GM10266 (cell line): Measurements from ENCODE around the gene WDR41.

Source experiments
- DNase-seq: peaks from one replicate; pipeline ENCODE4 v3.0.0; 2012; ENCODE audit errors: extremely low spot score
- TF ChIP-seq, protein P1 (sequence below): IDR thresholded peaks from 2 replicates; pipeline ENCODE4 v1.5.1; 2012; ENCODE audit warnings: mild to moderate bottlenecking, low read depth; ENCODE audit not compliant: control insufficient read depth, insufficient read depth; ENCODE audit errors: missing control alignments

The WDR41 gene

DNA sequence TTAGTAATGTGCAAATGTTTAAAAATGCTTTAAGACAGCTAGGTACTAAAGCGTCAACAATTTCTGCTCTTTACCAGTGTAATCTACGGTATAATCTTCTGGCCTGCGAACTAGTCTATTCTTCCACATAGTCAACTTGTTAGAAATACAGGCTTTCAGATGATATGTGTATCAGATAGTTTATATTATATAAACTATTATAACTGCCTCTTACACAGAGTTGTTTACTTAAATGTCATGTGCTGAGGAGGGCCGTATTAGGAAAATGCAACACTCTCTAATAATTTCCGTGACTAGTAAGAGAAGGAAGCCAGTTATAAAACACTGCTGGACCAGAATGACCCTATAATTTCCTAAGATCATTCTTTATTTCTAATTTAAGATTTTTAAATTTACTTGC is 63.6 kb downstream of the WDR41 start:
- TF ChIP-seq, protein P1, sequence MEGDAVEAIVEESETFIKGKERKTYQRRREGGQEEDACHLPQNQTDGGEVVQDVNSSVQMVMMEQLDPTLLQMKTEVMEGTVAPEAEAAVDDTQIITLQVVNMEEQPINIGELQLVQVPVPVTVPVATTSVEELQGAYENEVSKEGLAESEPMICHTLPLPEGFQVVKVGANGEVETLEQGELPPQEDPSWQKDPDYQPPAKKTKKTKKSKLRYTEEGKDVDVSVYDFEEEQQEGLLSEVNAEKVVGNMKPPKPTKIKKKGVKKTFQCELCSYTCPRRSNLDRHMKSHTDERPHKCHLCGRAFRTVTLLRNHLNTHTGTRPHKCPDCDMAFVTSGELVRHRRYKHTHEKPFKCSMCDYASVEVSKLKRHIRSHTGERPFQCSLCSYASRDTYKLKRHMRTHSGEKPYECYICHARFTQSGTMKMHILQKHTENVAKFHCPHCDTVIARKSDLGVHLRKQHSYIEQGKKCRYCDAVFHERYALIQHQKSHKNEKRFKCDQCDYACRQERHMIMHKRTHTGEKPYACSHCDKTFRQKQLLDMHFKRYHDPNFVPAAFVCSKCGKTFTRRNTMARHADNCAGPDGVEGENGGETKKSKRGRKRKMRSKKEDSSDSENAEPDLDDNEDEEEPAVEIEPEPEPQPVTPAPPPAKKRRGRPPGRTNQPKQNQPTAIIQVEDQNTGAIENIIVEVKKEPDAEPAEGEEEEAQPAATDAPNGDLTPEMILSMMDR: no peak
- no peak for DNase-seq

DNA sequence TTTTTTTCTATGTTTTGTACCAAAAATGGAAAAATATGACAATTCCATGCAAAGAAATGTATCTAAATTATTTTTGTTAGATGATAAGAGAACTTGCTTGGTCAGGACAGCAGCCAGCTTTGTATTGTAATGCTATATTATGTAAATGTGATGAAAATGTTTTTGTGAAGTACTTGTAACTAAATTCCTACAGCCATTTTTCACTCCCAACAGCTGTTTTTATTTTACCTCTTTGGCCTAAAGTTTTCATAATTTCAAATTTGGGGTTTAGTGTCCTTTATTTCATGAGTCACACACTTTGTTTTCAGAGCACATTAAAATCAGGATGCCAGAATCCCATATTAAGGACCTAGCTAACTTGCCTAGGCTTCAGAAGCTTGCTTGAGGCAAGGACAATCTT is 64.1 kb downstream of the WDR41 start:
- TF ChIP-seq, protein P1: no peak
- no peak for DNase-seq

DNA sequence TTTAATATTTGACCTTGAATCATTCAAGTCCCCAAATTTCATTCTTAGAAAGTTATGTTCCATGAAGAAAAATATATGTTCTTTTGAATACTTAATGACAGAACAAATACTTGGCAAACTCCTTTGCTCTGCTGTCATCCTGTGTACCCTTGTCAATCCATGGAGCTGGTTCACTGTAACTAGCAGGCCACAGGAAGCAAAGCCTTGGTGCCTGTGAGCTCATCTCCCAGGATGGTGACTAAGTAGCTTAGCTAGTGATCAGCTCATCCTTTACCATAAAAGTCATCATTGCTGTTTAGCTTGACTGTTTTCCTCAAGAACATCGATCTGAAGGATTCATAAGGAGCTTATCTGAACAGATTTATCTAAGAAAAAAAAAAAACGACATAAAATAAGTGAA is 65.4 kb downstream of the WDR41 start:
- DNase-seq: no peak
- TF ChIP-seq, protein P1: no peak

- TF ChIP-seq, protein P1: no peak
- no peak for DNase-seq
Observed at GRCh38 chr5:77425998-77426659, 66.0 kb downstream of the WDR41 start.

DNA sequence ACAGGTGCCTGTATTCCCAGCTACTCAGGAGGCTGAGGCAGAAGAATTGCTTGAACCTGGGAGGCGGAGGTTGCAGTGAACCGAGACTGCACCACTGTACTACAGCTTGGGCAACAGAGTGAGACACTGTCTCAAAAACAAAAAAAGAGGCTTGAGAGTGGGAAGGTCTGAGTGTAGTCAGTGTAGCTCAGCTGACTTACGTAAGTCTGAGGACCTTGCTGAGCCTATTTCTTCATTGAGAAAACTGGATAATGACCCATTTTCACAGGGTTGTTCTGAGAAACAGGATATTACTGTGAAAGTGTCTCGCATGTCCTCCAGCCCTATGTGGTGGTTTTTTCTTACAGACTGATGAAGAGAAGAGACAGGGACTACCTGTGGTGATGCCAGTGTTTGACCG is 66.7 kb downstream of the WDR41 start:
- no peak for DNase-seq
- TF ChIP-seq, protein P1: no peak

GRCh38 chr5:77424921-77425320 is 67.2 kb downstream of the WDR41 start:
- DNase-seq: no peak

More at GRCh38 chr5:77424921-77425320, 67.2 kb downstream of the WDR41 start:
- TF ChIP-seq, protein P1: no peak
